Tibial nerve (tissue), 3 donors: ENCODE results near the gene PAX3.

Experiments used
- POLR2A ChIP-seq, 2 donors: fragments of 450-650 bp; IDR thresholded peaks; one replicate each; pipeline ENCODE4 v1.6.1; 2017; ENCODE audit warnings: antibody characterized with exemption in 2 of 2, mild to moderate bottlenecking in 2 of 2, moderate library complexity in 2 of 2
- TF ChIP-seq, protein P1 (sequence below), 5 experiments: fragments of 200-600 bp in 3 of 5; fragments of 450-650 bp in 2 of 5; sonication (generic) in 3 of 5; IDR thresholded peaks; one replicate each; pipeline ENCODE4 v1.5.1; 2016 to 2019; ENCODE audit warnings: antibody characterized with exemption in 5 of 5, mild to moderate bottlenecking in 3 of 5, moderate library complexity in 2 of 5

DNA sequence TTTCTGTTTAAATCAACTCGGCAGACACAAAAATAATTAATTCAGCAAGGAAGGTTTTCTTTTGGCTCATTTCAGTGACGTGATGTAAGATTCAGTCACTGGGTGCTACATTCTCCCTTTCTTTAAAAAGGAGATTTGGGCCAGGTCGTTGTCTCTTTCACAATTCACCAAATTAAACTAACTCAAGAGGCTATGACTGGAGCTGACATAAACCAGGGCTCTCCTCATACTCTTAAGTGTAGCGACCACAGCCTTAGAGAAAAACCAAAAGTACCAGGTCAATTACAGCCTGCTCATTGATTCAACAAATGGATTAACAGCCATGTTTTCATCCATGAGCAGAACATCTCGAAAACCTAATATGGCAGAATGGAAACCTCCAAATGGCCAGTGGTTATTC, 85.7 kb downstream of the PAX3 start:
- TF ChIP-seq, protein P1, sequence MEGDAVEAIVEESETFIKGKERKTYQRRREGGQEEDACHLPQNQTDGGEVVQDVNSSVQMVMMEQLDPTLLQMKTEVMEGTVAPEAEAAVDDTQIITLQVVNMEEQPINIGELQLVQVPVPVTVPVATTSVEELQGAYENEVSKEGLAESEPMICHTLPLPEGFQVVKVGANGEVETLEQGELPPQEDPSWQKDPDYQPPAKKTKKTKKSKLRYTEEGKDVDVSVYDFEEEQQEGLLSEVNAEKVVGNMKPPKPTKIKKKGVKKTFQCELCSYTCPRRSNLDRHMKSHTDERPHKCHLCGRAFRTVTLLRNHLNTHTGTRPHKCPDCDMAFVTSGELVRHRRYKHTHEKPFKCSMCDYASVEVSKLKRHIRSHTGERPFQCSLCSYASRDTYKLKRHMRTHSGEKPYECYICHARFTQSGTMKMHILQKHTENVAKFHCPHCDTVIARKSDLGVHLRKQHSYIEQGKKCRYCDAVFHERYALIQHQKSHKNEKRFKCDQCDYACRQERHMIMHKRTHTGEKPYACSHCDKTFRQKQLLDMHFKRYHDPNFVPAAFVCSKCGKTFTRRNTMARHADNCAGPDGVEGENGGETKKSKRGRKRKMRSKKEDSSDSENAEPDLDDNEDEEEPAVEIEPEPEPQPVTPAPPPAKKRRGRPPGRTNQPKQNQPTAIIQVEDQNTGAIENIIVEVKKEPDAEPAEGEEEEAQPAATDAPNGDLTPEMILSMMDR (IDR thresholded peaks at IDR 0.05): no peak
- TF ChIP-seq POLR2A (IDR thresholded peaks at IDR 0.05): no peak
